Subcutaneous adipose tissue (tissue), 4 donors: ENCODE data around the gene EIPR1. TPM values are rescaled to one million over a fixed set of nuclear protein-coding genes. Genes with fewer than 3 reads are reported as not detected.

Source experiments
- CTCF ChIP-seq: fragments of 450-650 bp; IDR thresholded peaks from one replicate; pipeline ENCODE4 v1.5.1; 2016; ENCODE audit warnings: low read depth, mild to moderate bottlenecking, control low read depth, antibody characterized with exemption, moderate library complexity
- total RNA-seq, 4 donors: library from RNA; depleted of rRNA; stranded (reverse); fragments of >200 nt; gene quantifications; one replicate each; pipeline ENCODE4 v1.1.0, GENCODE V29; 2016

EIPR1 gene
- total RNA-seq, 4 donors from 2014 or later = 13.9 to 27.6 (median 16.1) TPM

GRCh38 chr2:3254442-3254941 is 123.1 kb downstream of the EIPR1 start:
- no peak for TF ChIP-seq CTCF

GRCh38 chr2:3253913-3254441 is 123.6 kb downstream of the EIPR1 start:
- no peak for TF ChIP-seq CTCF

- TF ChIP-seq CTCF = no peak
Observed at GRCh38 chr2:3251946-3252345, 125.7 kb downstream of the EIPR1 start.

- no peak for TF ChIP-seq CTCF
Observed at GRCh38 chr2:3249476-3249962, 128.1 kb downstream of the EIPR1 start.

GRCh38 chr2:3248754-3249475 is 128.7 kb downstream of the EIPR1 start:
- TF ChIP-seq CTCF = no peak

- TF ChIP-seq CTCF = no peak
Observed at GRCh38 chr2:3246928-3247714, 130.5 kb downstream of the EIPR1 start.

GRCh38 chr2:3246406-3246805 is 131.2 kb downstream of the EIPR1 start:
- TF ChIP-seq CTCF = no peak
